Gastrocnemius medialis (tissue), 4 donors: ENCODE data around the gene DCAF17. TPM values are rescaled to one million over a fixed set of nuclear protein-coding genes. Genes with fewer than 3 reads are reported as not detected.

Source experiments
- ATAC-seq, 2 donors: fragments of 150-250 bp; one replicate each; pipeline ENCODE4 v1.9.1; 2016
- DNase-seq, 2 donors: peaks; one replicate each; pipeline ENCODE4 v3.0.0-alpha.2; 2019
- H3K27ac ChIP-seq, 4 donors: fragments of 200-600 bp; sonication (generic); 1 replicate in 1 of 4; 2 replicates in 3 of 4; pipeline ENCODE4 v1.5.1; 2016 to 2018; ENCODE audit warnings: mild to moderate bottlenecking in 2 of 4, moderate library complexity in 1 of 4
- H3K27me3 ChIP-seq, 3 donors: fragments of 200-600 bp; sonication (generic) in 2 of 3; 1 replicate in 1 of 3; 2 replicates in 2 of 3; pipeline versions ENCODE4 v1.5.1 to v1.6.0; 2016 to 2019; ENCODE audit warnings: mild to moderate bottlenecking in 1 of 3, moderate library complexity in 1 of 3
- H3K36me3 ChIP-seq, 2 donors: fragments of 200-600 bp; sonication (generic) in 1 of 2; one replicate each; pipeline ENCODE4 v1.5.1; 2017 to 2018
- H3K4me1 ChIP-seq, 2 donors: fragments of 200-600 bp; sonication (generic) in 1 of 2; one replicate each; pipeline ENCODE4 v1.5.1; 2016 to 2017; ENCODE audit warnings: mild to moderate bottlenecking in 2 of 2
- H3K4me3 ChIP-seq, 4 donors: fragments of 200-600 bp; sonication (generic) in 3 of 4; 1 replicate in 1 of 4; 2 replicates in 3 of 4; pipeline ENCODE4 v1.5.1; 2016 to 2019; ENCODE audit warnings: mild to moderate bottlenecking in 2 of 4
- H3K9me3 ChIP-seq, 3 donors: fragments of 200-600 bp; sonication (generic) in 2 of 3; 1 replicate in 1 of 3; 2 replicates in 2 of 3; pipeline ENCODE4 v1.5.1; 2016 to 2019
- CTCF ChIP-seq, 5 experiments: fragments of 450-650 bp in 3 of 5; fragments of 200-600 bp in 2 of 5; sonication (generic) in 2 of 5; IDR thresholded peaks in 4 of 5; conservative IDR thresholded peaks in 1 of 5; 1 replicate in 4 of 5; 2 replicates in 1 of 5; pipeline ENCODE4 v1.5.1; 2016 to 2019; ENCODE audit warnings: antibody characterized with exemption in 5 of 5, mild to moderate bottlenecking in 3 of 5, moderate library complexity in 3 of 5
- POLR2A ChIP-seq, 2 donors: fragments of 450-650 bp; IDR thresholded peaks; one replicate each; pipeline ENCODE4 v1.6.1; 2017; ENCODE audit warnings: antibody characterized with exemption in 2 of 2, mild to moderate bottlenecking in 2 of 2, moderate library complexity in 2 of 2
- in situ Hi-C, 4 donors: fragments of 200-750 bp; cut with MboI; loops; one replicate each; pipeline versions ENCODE4 v1.15.0 to v1.8.0; 2017; ENCODE audit warnings: low sequenced_read_pairs in 4 of 4
- intact Hi-C: fragments of 100-400 bp; cut with DNase I; formaldehyde crosslinking; loops from one replicate; pipeline ENCODE4 v1.15.1; 2023; ENCODE audit warnings: low total_unique reads
- total RNA-seq, 4 donors: library from RNA; depleted of rRNA; stranded (reverse); fragments of >200 nt; gene quantifications; one replicate each; pipeline versions ENCODE4 v1.1.0 to v1.2.3, GENCODE V29; 2016

Gene DCAF17
- total RNA-seq, 4 donors from 2014 or later: 5.2 to 22.8 (median 8.9) TPM

DNA sequence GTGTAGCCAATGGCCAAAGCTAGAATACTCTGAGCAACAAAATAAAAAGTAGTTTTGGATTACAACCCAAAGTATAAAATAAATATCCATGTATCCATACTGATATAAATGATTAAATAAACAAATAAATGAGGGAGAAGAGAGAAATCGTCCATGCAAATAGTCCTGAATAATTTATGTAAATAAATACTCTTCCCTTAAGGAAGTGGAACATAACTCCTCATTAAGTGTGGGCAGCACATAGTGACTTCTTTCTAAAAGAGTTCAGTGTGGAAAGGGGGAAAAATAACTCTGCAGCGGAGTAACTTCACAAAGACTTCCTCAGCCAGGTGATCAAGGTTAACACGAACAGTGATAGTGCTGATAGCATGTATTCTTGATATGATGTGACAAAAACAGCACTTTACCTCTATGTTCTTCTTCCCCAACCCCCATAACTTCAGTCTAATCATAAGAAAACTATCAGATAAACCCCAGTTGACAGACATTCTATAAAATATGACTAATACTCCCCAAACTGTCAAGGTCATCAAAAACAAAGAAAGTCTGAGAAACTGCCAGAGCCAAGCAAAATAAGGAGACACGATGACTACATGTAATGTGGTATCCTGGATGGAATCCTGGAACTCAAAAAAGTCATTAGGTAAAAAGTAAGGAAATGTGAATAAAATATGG, 31.0 kb upstream of the DCAF17 start:
- H3K27ac ChIP-seq: no peak overlapping the region
- H3K27me3 ChIP-seq: no peaks in the 10 kb centered on the region
- no peak for TF ChIP-seq POLR2A (IDR thresholded peaks at IDR 0.05)
- no peak for TF ChIP-seq CTCF (IDR thresholded peaks at IDR 0.05 in 4 of 5, conservative IDR thresholded peaks at IDR 0.05 in 1 of 5)
- DNase-seq (no peak), ATAC-seq (no peak)
- H3K4me1 ChIP-seq: no peaks in the 10 kb centered on the region
- intact Hi-C loops (no loop called here), in situ Hi-C loops (loop anchor here in 2 of 4 donors (25.0 kb wide), 1 partner anchor 241 kb away; the partner anchor contains the start of gene TLK1 (in 2 of the 2))
- no peaks in the 10 kb centered on the region for H3K36me3 ChIP-seq
- no peak overlapping the region for H3K4me3 ChIP-seq
- H3K9me3 ChIP-seq: no peaks in the 10 kb centered on the region

GRCh38 chr2:171404261-171404660, 29.8 kb upstream of the DCAF17 start:
- H3K9me3 ChIP-seq: no peaks in the 10 kb centered on the region
- no peaks in the 10 kb centered on the region for H3K4me1 ChIP-seq
- TF ChIP-seq POLR2A (IDR thresholded peaks at IDR 0.05): no peak
- TF ChIP-seq CTCF (IDR thresholded peaks at IDR 0.05 in 4 of 5, conservative IDR thresholded peaks at IDR 0.05 in 1 of 5): no peak
- intact Hi-C loops: no loop called here
- H3K27me3 ChIP-seq: no peaks in the 10 kb centered on the region
- in situ Hi-C loops: loop anchor here in 2 of 4 donors (25.0 kb wide), 1 partner anchor 242 kb away; the partner anchor contains the start of gene TLK1 (in 2 of the 2)
- H3K36me3 ChIP-seq: no peaks in the 10 kb centered on the region
- no peak overlapping the region for H3K4me3 ChIP-seq
- ATAC-seq: no peak
- H3K27ac ChIP-seq: no peak overlapping the region
- no peak for DNase-seq

DNA sequence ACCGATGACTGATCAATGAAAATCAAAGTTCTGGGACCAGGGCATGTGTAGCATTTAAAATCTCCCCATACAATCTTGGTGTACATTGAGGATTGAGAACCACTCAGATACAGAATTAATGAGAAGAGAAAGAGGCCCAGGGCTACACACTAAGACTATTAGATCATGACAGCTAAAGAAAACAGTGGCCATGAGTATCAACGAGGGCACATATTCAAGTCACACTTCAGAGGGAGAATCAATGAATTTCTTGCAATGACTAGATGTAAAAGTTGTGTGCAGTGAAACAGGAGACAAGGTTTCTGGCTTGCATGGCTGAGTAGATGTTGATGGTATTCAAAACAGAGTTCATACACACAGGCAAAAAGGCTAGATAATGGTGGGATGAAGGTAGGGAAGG, 29.3 kb upstream of the DCAF17 start:
- Histone ChIP-seq H3K27me3 (no peaks in the 10 kb centered on the region), H3K9me3 (no peaks in the 10 kb centered on the region), H3K4me1 (no peaks in the 10 kb centered on the region), H3K27ac (no peak overlapping the region), H3K36me3 (no peaks in the 10 kb centered on the region), H3K4me3 (no peak overlapping the region)
- no peak for ATAC-seq
- no peak for DNase-seq
- in situ Hi-C loops: loop anchor here in 2 of 4 donors (25.0 kb wide), 1 partner anchor 242 kb away; the partner anchor contains the start of gene TLK1 (in 2 of the 2)
- intact Hi-C loops: no loop called here
- TF ChIP-seq POLR2A (IDR thresholded peaks at IDR 0.05) (no peak), CTCF (IDR thresholded peaks at IDR 0.05 in 4 of 5, conservative IDR thresholded peaks at IDR 0.05 in 1 of 5) (no peak)

- no peaks in the 10 kb centered on the region for H3K27me3 ChIP-seq
- no peak for DNase-seq
- ATAC-seq: no peak
- H3K9me3 ChIP-seq: no peaks in the 10 kb centered on the region
- no peak overlapping the region for H3K27ac ChIP-seq
- in situ Hi-C loops: loop anchor here in 2 of 4 donors (25.0 kb wide), 1 partner anchor 243 kb away; the partner anchor contains the start of gene TLK1 (in 2 of the 2)
- H3K4me3 ChIP-seq: no peak overlapping the region
- intact Hi-C loops: no loop called here
- no peaks in the 10 kb centered on the region for H3K4me1 ChIP-seq
- H3K36me3 ChIP-seq: no peaks in the 10 kb centered on the region
- TF ChIP-seq POLR2A (IDR thresholded peaks at IDR 0.05): no peak
- TF ChIP-seq CTCF (IDR thresholded peaks at IDR 0.05 in 4 of 5, conservative IDR thresholded peaks at IDR 0.05 in 1 of 5): no peak
Observed at GRCh38 chr2:171405546-171405945, 28.5 kb upstream of the DCAF17 start.
